Erythroblast (primary cell): Measurements from ENCODE around the gene ICAM2.

ENCODE experiments used
- GATA1 ChIP-seq: IDR thresholded peaks from 2 replicates; pipeline ENCODE4 v1.6.1; 2011; ENCODE audit warnings: low read depth, mild to moderate bottlenecking, control low read depth, low read length, moderate library complexity
- POLR2A ChIP-seq: IDR thresholded peaks from 2 replicates; pipeline ENCODE4 v1.6.1; 2011; ENCODE audit warnings: mild to moderate bottlenecking, low read length

- TF ChIP-seq GATA1 (no peak), POLR2A (no peak)
These were observed 46.4 kb downstream of the ICAM2 start for GRCh38 chr17:63973930-63974593.
